Coronary artery (tissue), 2 donors: ENCODE measurements around the gene METTL9.
"Not testable (repeated sequence)": the region's sequence is repeated elsewhere in the genome, so short reads cannot be mapped to it uniquely, and the experiment has no call there.

Source experiments
- DNase-seq: peaks from one replicate; pipeline ENCODE4 v3.0.0-alpha.2; 2017; ENCODE audit warnings: low spot score
- H3K27ac ChIP-seq, 2 donors: fragments of 200-600 bp; sonication (generic); one replicate each; pipeline ENCODE4 v1.5.1; 2016 to 2019
- H3K4me3 ChIP-seq: fragments of 200-600 bp; sonication (generic); 2 replicates; pipeline ENCODE4 v1.5.1; 2016; ENCODE audit warnings: mild to moderate bottlenecking, moderate library complexity
- TF ChIP-seq, protein P1 (sequence below): fragments of 200-600 bp; sonication (generic); IDR thresholded peaks from one replicate; pipeline ENCODE4 v1.5.1; 2019; ENCODE audit warnings: antibody characterized with exemption

METTL9 gene

GRCh38 chr16:21667575-21667974 lies 68.2 kb downstream of the METTL9 start:
- TF ChIP-seq, protein P1, sequence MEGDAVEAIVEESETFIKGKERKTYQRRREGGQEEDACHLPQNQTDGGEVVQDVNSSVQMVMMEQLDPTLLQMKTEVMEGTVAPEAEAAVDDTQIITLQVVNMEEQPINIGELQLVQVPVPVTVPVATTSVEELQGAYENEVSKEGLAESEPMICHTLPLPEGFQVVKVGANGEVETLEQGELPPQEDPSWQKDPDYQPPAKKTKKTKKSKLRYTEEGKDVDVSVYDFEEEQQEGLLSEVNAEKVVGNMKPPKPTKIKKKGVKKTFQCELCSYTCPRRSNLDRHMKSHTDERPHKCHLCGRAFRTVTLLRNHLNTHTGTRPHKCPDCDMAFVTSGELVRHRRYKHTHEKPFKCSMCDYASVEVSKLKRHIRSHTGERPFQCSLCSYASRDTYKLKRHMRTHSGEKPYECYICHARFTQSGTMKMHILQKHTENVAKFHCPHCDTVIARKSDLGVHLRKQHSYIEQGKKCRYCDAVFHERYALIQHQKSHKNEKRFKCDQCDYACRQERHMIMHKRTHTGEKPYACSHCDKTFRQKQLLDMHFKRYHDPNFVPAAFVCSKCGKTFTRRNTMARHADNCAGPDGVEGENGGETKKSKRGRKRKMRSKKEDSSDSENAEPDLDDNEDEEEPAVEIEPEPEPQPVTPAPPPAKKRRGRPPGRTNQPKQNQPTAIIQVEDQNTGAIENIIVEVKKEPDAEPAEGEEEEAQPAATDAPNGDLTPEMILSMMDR: no peak
- no peak for DNase-seq
- no peak overlapping the region for H3K4me3 ChIP-seq
- no peak overlapping the region for H3K27ac ChIP-seq

GRCh38 chr16:21673469-21673868 lies 74.1 kb downstream of the METTL9 start:
- H3K4me3 ChIP-seq: no peak overlapping the region
- no peak for DNase-seq
- no peak overlapping the region for H3K27ac ChIP-seq
- TF ChIP-seq, protein P1: no peak

DNA sequence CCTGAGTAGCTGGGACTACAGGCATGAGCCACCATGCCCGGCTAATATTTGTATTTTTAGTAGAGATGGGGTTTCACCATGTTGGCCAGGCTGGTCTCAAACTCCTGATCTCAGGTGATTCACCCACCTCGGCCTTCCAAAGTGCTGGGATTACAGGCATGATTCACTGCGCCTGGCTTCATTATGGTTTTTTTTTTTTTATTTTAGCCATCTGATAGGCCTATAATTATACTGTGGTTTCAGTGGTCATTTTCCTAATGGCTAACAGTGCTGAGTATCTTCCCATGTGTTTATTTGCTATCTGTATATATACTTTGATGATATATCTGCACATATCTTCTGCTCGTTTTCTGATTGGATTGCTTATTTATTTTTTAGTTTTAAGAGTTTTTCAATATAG lies 75.1 kb downstream of the METTL9 start:
- not testable (repeated sequence) for DNase-seq, H3K4me3 ChIP-seq

GRCh38 chr16:21680714-21681113 lies 81.3 kb downstream of the METTL9 start:
- not testable (repeated sequence) for H3K4me3 ChIP-seq, DNase-seq, H3K27ac ChIP-seq

More for the DNA sequence above, 75.1 kb downstream of the METTL9 start:
- H3K27ac ChIP-seq: not testable (repeated sequence)

GRCh38 chr16:21683184-21683583 lies 83.8 kb downstream of the METTL9 start:
- no peak for DNase-seq
- TF ChIP-seq, protein P1: no peak
- Histone ChIP-seq H3K4me3 (no peak overlapping the region), H3K27ac (no peak overlapping the region)

- no peak overlapping the region for H3K27ac ChIP-seq
- TF ChIP-seq, protein P1: no peak
- H3K4me3 ChIP-seq: no peak overlapping the region
- DNase-seq: no peak
Observed at GRCh38 chr16:21684199-21684598, 84.8 kb downstream of the METTL9 start.

DNA sequence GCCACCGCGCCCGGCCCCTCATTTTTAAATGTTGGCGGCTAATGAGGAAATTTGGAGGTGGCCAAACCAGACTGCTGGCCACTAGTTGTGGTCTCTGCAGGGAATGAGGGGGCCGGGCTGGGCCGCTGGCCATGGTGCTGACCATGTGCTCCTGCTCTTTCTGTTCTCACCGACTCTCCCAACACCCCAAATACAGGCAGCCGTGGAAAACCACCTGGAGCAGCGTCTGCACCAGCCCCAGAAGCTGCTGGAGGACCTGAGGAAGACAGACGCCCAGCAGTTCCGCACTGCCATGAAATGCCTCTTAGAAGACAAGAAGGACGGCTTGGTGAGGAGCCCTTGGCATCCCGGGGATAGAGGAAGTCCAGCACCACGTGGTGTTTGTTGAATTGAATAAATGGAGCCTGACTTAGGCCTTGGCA lies 85.7 kb downstream of the METTL9 start:
- no peak overlapping the region for H3K27ac ChIP-seq
- no peak overlapping the region for H3K4me3 ChIP-seq
- DNase-seq: no peak
- TF ChIP-seq, protein P1: no peak

- no peak for DNase-seq
- Histone ChIP-seq H3K27ac (no peak overlapping the region), H3K4me3 (no peak overlapping the region)
- TF ChIP-seq, protein P1: no peak
Observed at GRCh38 chr16:21689107-21689506, 89.7 kb downstream of the METTL9 start.

DNA sequence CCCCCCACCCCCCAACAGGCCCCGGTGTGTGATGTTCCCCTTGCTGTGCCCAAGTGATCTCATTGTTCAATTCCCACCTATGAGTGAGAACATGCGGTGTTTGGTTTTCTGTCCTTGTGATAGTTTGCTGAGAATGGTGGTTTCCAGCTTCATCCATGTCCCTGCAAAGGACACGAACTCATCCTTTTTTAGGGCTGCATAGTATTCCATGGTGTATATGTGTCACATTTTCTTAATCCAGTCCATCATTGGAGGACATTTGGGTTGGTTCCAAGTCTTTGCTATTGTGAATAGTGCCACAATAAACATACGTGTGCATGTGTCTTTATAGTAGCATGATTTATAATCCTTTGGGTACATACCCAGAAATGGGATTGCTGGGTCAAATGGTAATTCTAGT lies 91.6 kb downstream of the METTL9 start:
- not testable (repeated sequence) for H3K27ac ChIP-seq, H3K4me3 ChIP-seq, DNase-seq
